Left ventricle myocardium inferior (tissue), 1 donor: ENCODE results near the gene LYRM7. TPM values are rescaled to one million over a fixed set of nuclear protein-coding genes. Genes with fewer than 3 reads are reported as not detected.

Source experiments
- DNase-seq: peaks from one replicate; pipeline ENCODE4 v3.0.0-alpha.2; 2020
- H3K27ac ChIP-seq: fragments of 200-600 bp; replicated peaks from 2 replicates; pipeline ENCODE4 v1.8.0; 2021
- H3K27me3 ChIP-seq: fragments of 200-600 bp; 2 replicates; pipeline ENCODE4 v1.8.0; 2021; ENCODE audit warnings: low read depth
- H3K36me3 ChIP-seq: fragments of 200-600 bp; 2 replicates; pipeline ENCODE4 v1.8.0; 2021
- H3K4me1 ChIP-seq: fragments of 200-600 bp; 2 replicates; pipeline ENCODE4 v1.8.0; 2021
- H3K4me3 ChIP-seq: fragments of 200-600 bp; 2 replicates; pipeline ENCODE4 v1.8.0; 2021; ENCODE audit warnings: mild to moderate bottlenecking, moderate library complexity
- H3K9me3 ChIP-seq: fragments of 200-600 bp; replicated peaks from 2 replicates; pipeline ENCODE4 v1.8.0; 2021
- CTCF ChIP-seq: fragments of 200-600 bp; IDR thresholded peaks from 2 replicates; pipeline ENCODE4 v1.8.0; 2021; ENCODE audit warnings: antibody characterized with exemption, mild to moderate bottlenecking, borderline replicate concordance
- intact Hi-C: fragments of 100-400 bp; cut with micrococcal nuclease; formaldehyde crosslinking; loops from one replicate; pipeline ENCODE4 v1.11.0; 2022
- total RNA-seq: library from RNA; stranded (reverse); fragmentation: NEBNext Ultra II Directional; extraction: Animal tissue kit (Norgen Biotek cat#: 25700); gene quantifications from one replicate; pipeline ENCODE4 v1.2.1, GENCODE V29; 2021
- donor health status: DM: no; HTN: yes; CAD: no; lungs with severe emphysema.

LYRM7 gene
- total RNA-seq, 1 donor from 2014 or later = 33.0 TPM

DNA sequence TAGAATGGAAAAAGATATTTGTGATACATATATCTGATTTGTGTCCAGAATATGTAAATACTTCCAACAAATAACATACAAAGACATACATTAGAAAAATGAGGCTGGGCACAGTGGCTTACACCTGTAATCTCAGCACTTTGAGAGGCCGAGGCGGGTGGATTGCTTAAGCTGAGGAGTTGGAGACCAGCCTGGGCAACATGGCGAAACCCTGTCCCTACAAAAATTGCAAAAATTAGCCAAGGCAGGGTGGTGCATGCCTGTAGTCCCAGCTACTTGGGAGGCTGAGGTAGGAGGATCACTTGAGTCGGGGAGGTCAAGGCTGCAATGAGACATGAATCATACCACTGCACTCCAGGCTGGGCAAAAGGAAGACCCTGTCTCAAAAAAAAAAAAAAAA lies 47.0 kb downstream of the LYRM7 start:
- intact Hi-C loops = no loop called here
- no peaks in the 10 kb centered on the region for H3K27me3 ChIP-seq
- H3K9me3 ChIP-seq = no peaks in the 10 kb centered on the region
- H3K4me3 ChIP-seq = no peak overlapping the region
- DNase-seq = no peak
- no peak overlapping the region for H3K27ac ChIP-seq
- no peaks in the 10 kb centered on the region for H3K36me3 ChIP-seq
- no peak for TF ChIP-seq CTCF
- H3K4me1 ChIP-seq = no peaks in the 10 kb centered on the region

DNA sequence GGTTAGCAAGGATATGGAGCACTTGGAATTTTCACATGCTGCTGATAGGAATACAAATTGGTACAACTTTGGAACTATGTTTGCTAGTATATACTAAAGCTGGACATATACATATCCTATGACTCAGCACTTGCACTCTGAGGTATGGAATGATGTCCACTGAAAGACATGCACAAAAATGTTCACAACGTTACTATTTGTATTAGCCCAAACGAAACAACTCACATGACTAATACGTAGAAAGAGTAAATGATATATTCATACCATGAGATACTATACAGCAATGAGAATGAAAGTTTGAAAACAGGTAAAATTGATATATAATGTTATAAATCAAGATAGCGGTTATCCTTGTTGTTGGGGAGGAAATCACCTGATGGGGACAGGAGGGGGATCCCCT lies 47.6 kb downstream of the LYRM7 start:
- H3K27me3 ChIP-seq = no peaks in the 10 kb centered on the region
- no peaks in the 10 kb centered on the region for H3K36me3 ChIP-seq
- no peak for DNase-seq
- intact Hi-C loops = no loop called here
- H3K4me3 ChIP-seq = no peak overlapping the region
- H3K4me1 ChIP-seq = no peaks in the 10 kb centered on the region
- TF ChIP-seq CTCF = no peak
- no peak overlapping the region for H3K27ac ChIP-seq
- H3K9me3 ChIP-seq = no peaks in the 10 kb centered on the region

DNA sequence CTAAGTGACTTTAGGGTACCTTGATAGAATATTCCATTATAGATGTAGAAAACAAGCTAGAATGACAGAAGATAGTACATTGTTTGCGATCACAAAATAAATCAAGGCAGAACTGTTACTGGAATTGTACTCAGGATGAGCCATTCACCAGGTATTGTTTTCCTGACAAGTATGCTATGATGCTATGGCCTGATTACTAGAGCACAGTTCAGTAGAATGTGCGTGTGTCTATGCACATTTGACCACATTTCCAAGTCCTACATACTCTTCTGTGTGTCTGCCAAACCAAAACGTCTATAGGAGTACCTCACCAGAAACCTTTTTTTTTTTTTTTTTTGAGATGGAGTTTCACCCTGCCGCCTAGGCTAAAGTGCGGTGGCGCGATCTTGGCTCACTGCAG lies 49.8 kb downstream of the LYRM7 start:
- DNase-seq = no peak
- no peak for TF ChIP-seq CTCF
- Histone ChIP-seq H3K4me1 (no peaks in the 10 kb centered on the region), H3K27ac (no peak overlapping the region), H3K9me3 (no peaks in the 10 kb centered on the region), H3K27me3 (no peaks in the 10 kb centered on the region), H3K36me3 (no peaks in the 10 kb centered on the region), H3K4me3 (no peak overlapping the region)
- intact Hi-C loops = no loop called here

- DNase-seq = no peak
- H3K36me3 ChIP-seq = no peaks in the 10 kb centered on the region
- intact Hi-C loops = no loop called here
- no peak for TF ChIP-seq CTCF
- no peak overlapping the region for H3K4me3 ChIP-seq
- no peaks in the 10 kb centered on the region for H3K4me1 ChIP-seq
- no peaks in the 10 kb centered on the region for H3K9me3 ChIP-seq
- H3K27ac ChIP-seq = no peak overlapping the region
- no peaks in the 10 kb centered on the region for H3K27me3 ChIP-seq
Measured at GRCh38 chr5:131221008-131221703, 50.4 kb downstream of the LYRM7 start.

- H3K36me3 ChIP-seq = no peaks in the 10 kb centered on the region
- no peak for DNase-seq
- no peak for TF ChIP-seq CTCF
- no peaks in the 10 kb centered on the region for H3K9me3 ChIP-seq
- intact Hi-C loops = no loop called here
- no peaks in the 10 kb centered on the region for H3K4me1 ChIP-seq
- no peaks in the 10 kb centered on the region for H3K27me3 ChIP-seq
- no peak overlapping the region for H3K4me3 ChIP-seq
- no peak overlapping the region for H3K27ac ChIP-seq
Measured at GRCh38 chr5:131221888-131222287, 51.1 kb downstream of the LYRM7 start.

GRCh38 chr5:131222731-131223130 lies 52.0 kb downstream of the LYRM7 start:
- Histone ChIP-seq H3K4me1 (no peaks in the 10 kb centered on the region), H3K4me3 (no peak overlapping the region), H3K36me3 (no peaks in the 10 kb centered on the region), H3K9me3 (no peaks in the 10 kb centered on the region), H3K27ac (no peak overlapping the region), H3K27me3 (no peaks in the 10 kb centered on the region)
- intact Hi-C loops = no loop called here
- no peak for DNase-seq
- no peak for TF ChIP-seq CTCF
